Upper lobe of left lung (tissue), 4 donors: ENCODE measurements around the gene PPP2R2B.

Experiments used
- POLR2A ChIP-seq, 4 donors: fragments of 450-650 bp; IDR thresholded peaks; one replicate each; pipeline ENCODE4 v1.5.1; 2016 to 2017; ENCODE audit warnings: antibody characterized with exemption in 4 of 4, mild to moderate bottlenecking in 2 of 4
- TF ChIP-seq, protein P1 (sequence below), 6 experiments: fragments of 450-650 bp in 4 of 6; fragments of 200-600 bp in 2 of 6; sonication (generic) in 2 of 6; IDR thresholded peaks; one replicate each; pipeline ENCODE4 v1.5.1; 2016 to 2019; ENCODE audit warnings: antibody characterized with exemption in 6 of 6

DNA sequence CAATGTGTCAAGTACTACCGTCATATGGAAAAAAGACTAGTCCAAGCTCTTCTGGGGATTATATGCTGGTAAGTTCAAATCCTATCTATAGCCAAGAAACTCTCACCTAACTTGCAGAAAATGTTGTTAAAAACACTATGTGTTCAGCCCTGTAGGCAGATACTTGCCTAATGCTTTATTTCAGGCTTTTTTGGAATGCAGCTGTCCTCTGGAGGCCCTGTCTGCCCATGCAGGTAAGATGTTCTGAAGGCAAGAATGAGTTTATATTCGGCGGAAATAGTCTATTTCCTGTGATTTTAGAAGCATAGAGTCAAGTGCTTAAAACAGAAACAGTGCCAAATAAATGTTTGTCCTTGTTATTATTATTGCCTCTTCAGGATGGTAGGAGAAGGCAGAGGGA lies 34.3 kb upstream of the PPP2R2B start:
- no peak for TF ChIP-seq POLR2A (IDR thresholded peaks at IDR 0.05)
- TF ChIP-seq, protein P1, sequence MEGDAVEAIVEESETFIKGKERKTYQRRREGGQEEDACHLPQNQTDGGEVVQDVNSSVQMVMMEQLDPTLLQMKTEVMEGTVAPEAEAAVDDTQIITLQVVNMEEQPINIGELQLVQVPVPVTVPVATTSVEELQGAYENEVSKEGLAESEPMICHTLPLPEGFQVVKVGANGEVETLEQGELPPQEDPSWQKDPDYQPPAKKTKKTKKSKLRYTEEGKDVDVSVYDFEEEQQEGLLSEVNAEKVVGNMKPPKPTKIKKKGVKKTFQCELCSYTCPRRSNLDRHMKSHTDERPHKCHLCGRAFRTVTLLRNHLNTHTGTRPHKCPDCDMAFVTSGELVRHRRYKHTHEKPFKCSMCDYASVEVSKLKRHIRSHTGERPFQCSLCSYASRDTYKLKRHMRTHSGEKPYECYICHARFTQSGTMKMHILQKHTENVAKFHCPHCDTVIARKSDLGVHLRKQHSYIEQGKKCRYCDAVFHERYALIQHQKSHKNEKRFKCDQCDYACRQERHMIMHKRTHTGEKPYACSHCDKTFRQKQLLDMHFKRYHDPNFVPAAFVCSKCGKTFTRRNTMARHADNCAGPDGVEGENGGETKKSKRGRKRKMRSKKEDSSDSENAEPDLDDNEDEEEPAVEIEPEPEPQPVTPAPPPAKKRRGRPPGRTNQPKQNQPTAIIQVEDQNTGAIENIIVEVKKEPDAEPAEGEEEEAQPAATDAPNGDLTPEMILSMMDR (IDR thresholded peaks at IDR 0.05): no peak
